Islet of Langerhans (tissue), 1 donor: ENCODE results near the gene MTERF1.
"Not testable (repeated sequence)": the region's sequence is repeated elsewhere in the genome, so short reads cannot be mapped to it uniquely, and the experiment has no call there.

ENCODE experiments used
- FAIRE-seq: peaks from one replicate; lab custom pipeline; 2011; peaks lifted over from hg19 to GRCh38; lab: Jason Lieb, UNC

The MTERF1 gene, protein sequence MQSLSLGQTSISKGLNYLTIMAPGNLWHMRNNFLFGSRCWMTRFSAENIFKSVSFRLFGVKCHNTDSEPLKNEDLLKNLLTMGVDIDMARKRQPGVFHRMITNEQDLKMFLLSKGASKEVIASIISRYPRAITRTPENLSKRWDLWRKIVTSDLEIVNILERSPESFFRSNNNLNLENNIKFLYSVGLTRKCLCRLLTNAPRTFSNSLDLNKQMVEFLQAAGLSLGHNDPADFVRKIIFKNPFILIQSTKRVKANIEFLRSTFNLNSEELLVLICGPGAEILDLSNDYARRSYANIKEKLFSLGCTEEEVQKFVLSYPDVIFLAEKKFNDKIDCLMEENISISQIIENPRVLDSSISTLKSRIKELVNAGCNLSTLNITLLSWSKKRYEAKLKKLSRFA

DNA sequence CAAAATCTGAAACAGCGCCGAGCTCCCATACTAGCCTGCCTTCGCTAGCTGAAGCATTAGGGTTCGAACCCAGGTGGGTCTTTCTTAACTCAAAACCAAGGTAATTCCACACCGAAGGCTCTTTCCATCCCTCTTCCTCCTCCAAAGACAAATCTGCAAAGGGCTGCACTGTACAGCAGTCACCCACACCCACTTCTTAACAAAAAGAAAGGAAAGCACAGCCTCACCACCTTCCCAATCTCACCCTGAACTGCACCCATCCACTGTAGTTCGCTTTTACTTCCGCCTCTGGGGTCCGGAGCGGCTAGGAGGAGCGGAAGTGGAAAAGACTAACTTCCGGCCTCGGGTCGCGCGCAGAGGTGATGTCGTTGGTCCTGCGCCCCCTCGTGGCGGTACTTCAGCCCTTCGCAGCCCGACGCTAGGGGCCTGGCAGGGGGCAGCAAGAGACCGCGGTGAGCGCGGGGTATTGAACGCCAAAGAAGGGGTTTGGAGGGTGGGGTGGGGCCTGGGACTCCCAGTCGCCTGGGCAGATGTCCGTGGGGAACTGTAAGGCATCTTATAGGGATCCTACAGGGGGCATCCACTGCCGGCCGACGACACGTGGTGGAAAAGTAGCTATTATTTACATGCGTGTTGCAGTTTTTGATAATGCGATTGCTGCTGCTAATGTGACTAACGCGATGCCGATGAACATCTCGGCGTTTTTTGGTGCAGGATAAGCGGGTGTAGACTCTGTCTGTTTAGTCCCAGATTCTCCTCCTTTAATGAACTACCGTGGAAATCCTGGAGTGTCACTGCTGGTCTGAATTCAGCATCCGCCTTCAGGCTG lies at the start of gene MTERF1:
TSS of gene MTERF1 (minus strand) at position 290 of the 829 bp plus-strand sequence. CDS start 619 bp downstream, outside the sequence.
- no peak for FAIRE-seq

DNA sequence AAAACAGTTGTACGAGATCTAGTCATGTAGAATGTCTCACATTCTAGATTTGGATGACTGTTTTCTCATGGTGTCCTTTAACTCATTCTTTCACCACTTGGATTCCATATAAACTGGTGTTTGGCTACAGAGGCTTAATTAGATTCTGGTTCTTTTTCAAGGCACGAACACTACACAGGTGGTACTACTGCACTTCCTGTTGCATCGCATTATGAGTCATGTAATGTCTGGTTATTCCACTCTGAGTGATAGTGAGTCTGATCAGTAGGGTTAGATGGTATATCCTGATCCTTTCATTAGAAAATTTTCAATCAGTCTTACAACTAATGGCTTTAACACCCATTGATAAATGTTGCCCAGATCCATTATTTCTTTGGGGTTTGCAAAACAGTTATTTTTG lies 49.0 kb upstream of the MTERF1 start:
- FAIRE-seq = no peak

DNA sequence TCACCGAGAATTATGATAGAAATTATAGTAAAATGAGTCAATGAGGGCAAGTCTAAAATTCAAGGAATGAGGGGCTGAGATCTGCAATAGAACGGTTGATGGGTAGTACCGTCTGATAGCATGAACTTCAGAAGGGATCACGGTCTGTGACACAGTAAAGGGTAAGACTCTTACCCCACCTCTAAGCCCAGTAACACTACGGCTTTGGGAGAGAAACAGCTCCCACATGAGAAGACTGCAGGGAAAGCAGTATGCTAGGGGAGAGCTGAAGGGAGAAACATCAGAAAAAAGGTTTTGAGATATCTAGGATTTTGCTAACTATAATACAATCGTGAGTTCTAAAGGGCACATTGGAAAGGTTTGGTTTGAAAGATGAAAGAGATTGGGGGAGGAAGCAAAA lies 47.4 kb upstream of the MTERF1 start:
- FAIRE-seq = no peak

DNA sequence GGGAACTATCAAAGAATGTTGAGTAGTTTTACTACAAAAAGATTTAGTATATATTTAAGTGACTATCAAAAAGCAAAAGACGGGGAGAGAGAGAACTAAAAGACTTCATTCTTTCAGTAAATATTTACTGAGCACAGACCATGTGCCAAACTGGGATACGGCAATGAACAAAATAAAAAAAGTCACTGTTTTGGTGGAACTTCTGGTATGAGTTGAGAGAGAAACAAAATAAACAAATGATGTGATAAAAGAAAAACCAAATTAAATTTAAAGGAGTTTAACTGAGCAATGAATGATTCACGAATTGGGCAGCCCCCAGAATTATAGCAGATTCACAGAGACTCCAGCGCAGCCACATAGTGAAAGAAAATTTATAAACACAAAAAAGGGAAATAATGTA lies 42.4 kb upstream of the MTERF1 start:
- no peak for FAIRE-seq

DNA sequence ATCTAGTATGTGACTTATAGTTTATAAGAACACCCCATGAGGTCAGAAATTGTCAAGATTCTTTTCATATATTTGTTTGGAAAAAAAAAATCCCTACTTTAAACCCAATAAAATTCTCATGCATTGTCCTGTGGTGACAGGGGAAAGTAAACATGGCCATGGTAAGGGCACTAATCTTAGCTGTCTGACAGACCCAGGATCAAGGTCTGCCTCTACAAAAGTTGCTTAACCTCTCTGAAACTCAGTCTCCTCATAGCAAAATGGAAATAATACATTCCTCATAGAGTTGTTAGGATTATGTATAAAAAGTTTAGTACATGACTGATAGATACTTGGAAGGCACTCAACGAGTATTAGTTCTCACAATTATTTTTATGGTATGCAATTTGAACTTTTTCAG lies 37.9 kb upstream of the MTERF1 start:
- FAIRE-seq = no peak

DNA sequence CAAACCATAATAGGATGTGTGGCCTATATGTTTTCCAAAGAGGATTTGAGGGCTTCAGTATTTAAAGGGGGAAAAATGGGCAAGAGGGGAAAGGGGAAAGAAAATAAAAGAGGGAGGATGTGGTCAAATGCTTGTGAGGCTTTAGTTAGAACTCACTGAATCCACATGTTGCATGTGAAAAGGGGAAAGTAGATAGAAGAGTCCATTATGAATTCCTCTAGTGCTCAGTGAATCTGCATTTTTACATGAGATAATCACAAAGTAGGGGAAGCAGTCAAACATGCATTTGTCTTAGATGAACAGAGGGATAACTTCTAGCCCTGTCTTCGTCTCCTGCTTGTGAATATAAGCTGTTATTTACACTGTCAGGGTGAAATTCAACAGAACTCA lies 35.5 kb upstream of the MTERF1 start:
- no peak for FAIRE-seq

DNA sequence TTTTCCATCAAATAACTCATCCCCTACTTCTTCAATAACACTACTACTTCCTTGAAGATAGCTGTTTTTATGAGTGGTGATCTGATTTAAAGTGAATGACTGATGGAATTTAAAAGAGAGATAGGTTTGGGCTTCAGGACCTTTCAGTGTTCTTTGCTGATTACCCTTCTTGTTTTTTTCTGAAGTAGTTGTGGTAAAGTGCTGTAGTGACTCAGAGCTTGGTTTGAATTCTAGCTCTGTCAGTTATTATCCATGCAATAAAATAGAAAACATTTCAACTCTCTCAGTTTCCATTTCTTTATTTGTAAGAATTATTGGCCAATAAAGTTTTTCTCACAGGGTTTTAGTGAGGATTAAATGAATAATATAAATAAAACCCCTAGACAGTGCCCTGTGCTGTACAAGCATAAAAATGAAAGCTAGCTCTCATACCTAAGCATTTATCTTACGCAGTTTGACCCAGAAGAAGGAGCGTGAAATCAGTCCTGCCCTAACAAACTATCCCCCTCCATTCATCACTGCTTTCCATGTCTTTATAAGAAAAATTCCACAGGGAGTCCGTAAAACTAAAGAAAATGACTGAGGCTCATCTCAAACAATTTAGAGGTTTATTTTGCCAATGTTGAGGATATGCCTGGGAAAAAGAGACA lies 35.0 kb upstream of the MTERF1 start:
- no peak for FAIRE-seq

DNA sequence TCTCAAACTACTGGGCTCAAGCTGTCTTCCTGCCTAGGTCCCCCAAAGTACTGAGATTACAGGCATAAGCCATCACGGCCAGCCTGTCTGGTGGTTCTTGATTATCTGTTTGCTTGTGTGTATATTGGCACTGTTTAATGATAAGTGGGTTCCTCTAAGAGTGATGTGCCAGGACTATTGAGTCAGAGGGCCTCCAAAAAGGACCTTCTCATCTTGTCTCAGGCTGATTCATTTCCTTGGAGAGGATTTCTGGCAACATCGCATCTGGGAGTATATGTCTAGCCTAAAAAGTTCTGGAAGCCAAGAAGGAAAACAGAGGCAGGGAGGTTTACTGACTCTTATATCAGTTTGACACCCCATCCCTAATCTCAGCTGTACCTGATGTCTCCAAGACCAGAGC lies 33.1 kb upstream of the MTERF1 start:
- no peak for FAIRE-seq

DNA sequence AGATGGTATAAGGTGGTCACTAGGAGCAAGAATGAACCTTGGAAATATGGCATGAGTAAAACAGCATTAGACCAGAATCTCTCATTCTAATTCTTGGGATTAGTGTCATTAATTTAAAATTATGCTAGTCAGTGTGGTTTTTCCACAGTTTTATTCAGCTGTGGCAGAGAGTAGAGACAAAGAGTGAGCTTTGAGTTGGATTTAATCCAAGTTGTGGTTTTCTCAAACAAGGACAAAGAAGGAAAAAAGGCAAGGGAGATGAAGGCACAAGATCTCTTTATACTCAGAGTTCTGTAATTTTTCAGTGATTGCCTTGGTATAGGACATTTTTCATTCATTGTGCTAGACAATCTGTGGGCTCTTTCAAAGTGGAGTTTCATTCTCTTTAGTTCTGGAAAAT lies 32.0 kb upstream of the MTERF1 start:
- no peak for FAIRE-seq

DNA sequence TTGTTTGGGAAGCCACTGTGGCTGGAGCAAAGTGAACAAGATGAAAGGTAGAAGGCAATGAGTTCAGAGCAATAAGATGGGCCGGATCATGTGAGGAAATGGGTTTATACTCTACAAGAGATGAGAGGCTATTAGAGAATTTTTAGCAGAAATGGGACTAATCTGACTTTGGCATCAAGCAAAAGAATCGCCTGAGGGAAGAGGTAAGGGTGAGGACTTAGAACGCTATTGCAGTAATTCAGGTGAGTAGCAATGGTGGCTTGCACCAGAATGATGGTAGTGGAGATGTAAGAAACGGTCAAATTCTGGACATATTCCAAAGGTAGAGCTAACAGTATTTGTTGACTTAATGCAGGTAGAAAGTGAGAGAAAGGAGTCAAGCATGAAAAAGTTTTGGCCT lies 30.6 kb upstream of the MTERF1 start:
- FAIRE-seq = no peak

DNA sequence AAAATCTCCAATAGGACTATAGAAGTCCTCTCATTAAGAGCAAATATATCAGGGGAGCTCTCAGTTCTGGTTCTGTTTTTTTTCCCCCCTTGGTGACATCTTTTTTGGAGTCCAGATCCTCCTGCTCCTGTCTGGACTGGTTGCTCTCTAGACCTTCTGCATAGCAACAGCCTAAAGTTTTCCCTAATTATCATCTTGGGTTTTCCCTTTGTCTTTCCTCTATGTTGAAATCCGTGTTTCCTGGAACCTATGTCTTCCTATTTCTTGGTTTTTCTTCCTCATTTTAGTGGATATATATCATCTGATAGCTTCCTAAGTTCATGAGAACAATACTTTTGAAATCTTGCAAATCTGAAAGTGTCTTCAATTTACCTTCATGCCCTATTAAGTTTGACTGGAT lies 29.7 kb upstream of the MTERF1 start:
- FAIRE-seq = no peak

DNA sequence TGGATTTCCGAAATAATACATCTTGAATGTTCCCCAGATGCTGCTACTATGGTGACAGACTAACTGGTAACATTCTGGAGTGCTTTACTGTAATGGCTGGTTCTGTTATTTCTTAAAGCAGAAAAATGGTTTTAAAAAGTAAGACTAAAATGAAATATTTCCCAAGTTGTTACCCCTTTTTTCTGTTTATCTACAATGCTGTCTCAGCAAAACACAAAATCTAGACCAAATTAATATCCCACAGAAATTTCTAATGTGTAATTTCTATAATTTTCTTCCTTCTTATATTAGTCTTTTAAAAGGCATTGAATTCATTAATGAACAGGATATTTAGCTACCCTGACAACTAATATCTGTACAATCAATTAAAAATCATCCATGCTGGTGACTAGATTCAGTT lies 19.1 kb upstream of the MTERF1 start:
- FAIRE-seq = no peak

DNA sequence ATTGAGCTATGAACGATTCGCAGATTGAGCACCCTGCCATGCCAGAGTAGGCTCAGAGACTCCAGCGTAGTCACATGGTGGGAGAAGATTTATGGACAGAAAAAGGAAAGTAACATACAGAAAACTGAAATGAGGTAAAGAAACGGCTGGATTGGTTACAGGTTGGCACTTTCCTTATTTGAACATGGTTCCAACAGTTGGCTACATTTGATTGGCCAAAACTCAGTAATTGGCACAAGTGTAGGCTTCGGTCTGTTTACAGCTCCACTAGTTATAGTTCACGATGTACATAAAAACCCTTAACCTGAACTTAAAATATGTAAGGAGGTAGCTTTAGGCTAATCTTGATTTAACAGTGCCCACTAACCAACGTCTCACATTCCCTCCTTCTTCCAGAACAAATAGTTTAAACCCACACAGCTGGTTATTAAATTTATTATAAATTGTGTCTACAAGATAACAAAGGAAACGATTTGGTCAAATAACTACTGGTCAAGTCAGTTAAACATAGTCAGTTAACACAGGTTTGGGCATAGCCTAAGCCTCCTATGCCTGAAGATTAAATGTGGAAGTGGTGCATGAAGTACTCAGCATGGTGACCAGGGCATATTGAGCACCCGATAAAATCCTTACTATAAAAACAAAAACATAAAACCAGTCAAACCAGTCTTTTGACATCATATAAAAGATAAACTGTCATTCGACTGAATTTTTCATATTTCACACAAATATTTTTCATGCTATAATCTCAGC lies 17.9 kb upstream of the MTERF1 start:
- FAIRE-seq = no peak

DNA sequence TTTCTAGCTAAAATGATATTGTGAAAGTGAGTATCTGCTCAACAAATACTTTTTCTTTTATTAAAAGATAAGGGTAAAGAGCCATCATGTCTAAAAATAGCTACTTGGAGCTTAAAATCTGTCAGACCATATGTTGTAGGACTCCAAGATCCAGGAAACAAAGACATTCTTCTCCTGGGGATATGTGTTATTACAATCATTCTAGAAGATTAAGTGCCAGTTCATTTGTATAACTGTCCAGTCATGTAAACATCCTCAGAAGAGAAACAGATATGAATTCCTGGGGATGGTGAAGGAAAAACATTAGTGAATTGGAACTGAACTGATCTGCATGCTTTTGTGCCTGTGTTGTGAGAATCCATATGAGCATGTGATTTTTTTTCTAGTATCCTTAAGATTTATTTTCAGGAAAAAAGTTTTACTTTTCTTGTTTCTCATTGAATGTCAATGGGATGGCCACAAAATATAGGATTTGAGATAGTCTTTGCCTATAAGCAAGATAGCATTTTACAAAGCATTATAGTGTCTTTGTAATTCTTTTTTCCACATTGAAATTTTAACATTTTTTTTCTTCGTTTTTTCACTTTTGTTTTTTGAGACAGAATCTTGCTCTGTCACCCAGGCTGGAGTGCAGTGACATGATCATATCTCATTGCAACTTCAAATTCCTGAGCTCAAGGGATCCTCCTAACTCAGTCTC lies 14.4 kb upstream of the MTERF1 start:
- FAIRE-seq = no peak

DNA sequence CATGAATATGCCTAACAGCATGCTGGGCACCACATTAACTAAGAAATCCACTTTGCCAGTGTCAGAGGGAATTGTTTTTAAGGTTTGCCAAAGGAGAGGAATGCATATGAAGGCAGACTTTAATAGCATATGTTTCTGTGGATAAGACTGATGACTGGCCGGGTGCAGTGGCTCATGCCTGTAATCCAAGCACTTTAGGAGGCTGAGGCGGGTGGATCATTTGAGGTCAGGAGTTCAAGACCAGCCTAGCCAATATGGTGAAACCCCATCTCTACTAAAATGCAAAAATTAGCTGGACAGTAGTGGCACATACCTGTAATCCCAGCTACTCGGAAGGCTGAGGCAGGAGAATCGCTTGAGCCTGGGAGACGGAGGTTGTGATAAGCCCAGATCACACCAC lies 13.2 kb upstream of the MTERF1 start:
- not testable (repeated sequence) for FAIRE-seq

DNA sequence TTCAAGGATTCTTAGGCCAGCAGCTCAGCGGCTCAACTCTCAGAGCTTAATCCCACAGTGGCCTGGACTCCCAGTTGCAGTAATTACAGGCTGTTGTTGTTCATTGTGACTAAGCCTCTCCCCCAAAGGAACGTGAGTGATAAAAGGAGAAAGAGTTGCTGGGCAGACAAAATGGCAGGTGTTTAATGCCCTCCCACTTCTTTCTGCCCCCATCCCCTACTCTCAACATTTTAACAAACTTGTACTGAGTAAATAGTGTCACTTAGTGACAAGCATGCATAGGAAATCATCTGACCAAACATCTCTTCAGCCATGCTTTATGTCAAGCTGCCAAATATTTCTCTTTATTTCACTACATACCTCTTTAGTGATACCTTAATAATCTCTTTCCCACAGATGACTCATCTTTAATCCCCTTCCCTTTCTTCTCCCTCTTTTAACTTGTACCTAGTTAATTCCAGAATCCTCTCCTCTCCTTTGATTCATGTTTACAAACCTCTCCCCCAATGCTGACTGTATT lies 12.4 kb upstream of the MTERF1 start:
- FAIRE-seq = no peak

DNA sequence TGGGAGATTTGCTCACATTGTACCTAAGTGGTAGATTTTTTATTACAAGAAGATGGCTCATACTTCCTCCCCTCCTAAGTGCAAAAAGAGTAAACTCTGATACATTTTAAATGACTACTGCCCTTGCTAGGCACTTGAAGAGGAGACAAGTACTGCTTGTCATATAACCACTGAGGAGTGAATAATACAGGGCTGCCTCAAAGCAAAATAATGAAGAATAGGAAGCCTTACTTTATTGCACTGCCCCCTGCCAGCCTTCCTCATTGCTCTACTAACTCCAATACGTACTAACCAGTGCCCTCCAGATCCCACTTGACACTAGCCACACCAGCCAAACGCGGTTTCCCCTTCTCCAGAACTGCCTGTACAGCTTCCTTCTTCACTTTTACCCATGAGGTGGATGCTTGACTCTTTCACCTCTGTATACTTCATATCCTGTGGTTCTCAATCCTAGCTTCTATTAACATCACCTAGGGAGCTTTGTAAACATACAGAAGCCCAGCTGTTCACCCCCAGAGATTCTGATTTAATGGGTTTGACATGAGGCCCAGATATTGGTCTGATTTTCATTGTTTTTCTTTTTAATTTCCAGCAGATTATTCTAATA lies 11.7 kb upstream of the MTERF1 start:
- no peak for FAIRE-seq

DNA sequence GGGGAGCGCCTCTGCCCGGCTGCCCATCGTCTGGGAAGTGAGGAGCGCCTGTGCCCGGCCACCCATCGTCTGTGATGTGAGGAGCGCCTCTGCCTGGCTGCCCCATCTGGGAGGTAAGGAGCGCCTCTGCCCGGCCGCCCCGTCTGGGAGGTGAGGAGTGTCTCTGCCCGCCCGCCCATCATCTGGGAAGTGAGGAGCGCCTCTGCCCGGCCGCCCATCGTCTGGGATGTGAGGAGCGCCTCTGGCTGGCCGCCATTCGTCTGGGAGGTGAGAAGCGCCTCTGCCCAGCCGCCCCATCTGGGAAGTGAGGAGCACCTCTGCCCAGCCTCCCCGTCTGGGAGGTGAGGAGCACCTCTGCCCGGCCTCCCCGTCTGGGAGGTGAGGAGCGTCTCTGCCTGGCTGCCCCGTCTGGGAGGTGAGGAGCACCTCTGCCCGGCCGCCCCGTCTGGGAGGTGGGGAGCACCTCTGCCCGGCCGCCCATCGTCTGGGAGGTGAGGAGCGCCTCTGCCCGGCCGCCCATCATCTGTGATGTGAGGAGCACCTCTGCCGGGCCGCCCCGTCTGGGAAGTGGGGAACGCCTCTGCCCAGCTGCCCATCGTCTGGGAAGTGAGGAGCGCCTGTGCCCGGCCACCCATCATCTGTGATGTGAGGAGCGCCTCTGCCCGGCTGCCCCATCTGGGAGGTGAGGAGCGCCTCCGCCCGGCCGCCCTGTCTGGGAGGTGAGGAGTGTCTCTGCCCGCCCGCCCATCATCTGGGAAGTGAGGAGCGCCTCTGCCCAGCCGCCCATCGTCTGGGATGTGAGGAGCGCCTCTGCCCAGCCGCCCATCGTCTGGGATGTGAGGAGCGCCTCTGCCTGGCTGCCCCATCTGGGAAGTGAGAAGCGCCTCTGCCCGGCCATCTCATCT lies 8.0 kb upstream of the MTERF1 start:
- not testable (repeated sequence) for FAIRE-seq

DNA sequence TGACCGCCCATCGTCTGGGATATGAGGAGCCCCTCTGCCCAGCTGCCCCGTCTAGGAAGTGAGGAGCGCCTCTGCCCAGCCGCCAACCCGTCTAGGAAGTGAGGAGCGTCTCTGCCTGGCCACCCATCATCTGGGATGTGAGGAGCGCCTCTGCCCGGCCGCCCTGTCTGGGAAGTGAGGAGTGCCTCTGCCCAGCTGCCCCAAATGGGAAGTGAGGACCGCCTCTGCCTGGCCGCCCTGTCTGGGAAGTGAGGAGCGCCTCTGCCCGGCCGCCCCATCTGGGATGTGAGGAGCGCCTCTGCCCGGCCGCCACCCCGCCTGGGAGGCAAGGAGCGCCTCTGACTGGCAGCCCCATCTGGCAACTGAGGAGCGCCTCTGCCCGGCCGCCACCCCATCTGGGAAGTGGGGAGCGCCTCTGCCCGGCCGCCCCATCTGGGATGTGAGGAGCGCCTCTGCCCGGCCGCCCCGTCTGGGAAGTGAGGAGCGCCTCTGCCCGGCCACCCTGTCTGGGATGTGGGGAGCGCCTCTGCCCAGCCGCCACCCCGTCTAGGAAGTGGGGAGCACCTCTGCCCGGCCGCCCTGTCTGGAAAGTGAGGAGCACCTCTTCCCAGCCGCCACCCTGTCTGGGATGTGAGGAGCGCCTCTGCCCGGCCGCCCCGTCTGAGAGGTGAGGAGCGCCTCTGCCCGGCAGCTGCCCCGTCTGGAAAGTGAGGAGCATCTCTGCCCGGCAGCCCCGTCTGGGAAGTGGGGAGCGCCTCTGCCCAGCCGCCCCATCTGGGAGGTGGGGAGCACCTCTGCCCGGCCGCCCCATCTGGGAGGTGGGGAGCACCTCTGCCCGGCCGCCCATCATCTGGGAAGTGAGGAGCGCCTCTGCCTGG lies 7.1 kb upstream of the MTERF1 start:
- FAIRE-seq = not testable (repeated sequence)
